ENCODE measurements around the gene CHRNB1.

The CHRNB1 gene

GRCh38 chr17:7425316-7425715 lies 19.5 kb upstream of the CHRNB1 start, which contains the start of gene SPEM2 (continued):
- no peak for TF ChIP-seq ZNF18 (tag by site-specific recombination; IDR thresholded peaks at IDR 0.05)
- TF ChIP-seq ZNF704 (tag by site-specific recombination; IDR thresholded peaks at IDR 0.05) = no peak
- no peak for TF ChIP-seq MEIS1 (CRISPR knock-in tag; IDR thresholded peaks at IDR 0.05; ENCODE audit: borderline replicate concordance)
- TF ChIP-seq SP2 (tag by site-specific recombination; IDR thresholded peaks at IDR 0.05) = no peak
- no peak for TF ChIP-seq ZBTB17 (tag by site-specific recombination; IDR thresholded peaks at IDR 0.05)
- TF ChIP-seq BCL11A (tag by site-specific recombination; IDR thresholded peaks at IDR 0.05; ENCODE audit: low read depth) = no peak
- no peak for TF ChIP-seq ZNF600 (tag by site-specific recombination; IDR thresholded peaks at IDR 0.05)
- no peak for TF ChIP-seq ZNF791 (tag by site-specific recombination; IDR thresholded peaks at IDR 0.05)
- TF ChIP-seq, protein P1, sequence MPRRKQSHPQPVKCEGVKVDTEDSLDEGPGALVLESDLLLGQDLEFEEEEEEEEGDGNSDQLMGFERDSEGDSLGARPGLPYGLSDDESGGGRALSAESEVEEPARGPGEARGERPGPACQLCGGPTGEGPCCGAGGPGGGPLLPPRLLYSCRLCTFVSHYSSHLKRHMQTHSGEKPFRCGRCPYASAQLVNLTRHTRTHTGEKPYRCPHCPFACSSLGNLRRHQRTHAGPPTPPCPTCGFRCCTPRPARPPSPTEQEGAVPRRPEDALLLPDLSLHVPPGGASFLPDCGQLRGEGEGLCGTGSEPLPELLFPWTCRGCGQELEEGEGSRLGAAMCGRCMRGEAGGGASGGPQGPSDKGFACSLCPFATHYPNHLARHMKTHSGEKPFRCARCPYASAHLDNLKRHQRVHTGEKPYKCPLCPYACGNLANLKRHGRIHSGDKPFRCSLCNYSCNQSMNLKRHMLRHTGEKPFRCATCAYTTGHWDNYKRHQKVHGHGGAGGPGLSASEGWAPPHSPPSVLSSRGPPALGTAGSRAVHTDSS (tag by site-specific recombination; IDR thresholded peaks at IDR 0.05) = no peak

DNA sequence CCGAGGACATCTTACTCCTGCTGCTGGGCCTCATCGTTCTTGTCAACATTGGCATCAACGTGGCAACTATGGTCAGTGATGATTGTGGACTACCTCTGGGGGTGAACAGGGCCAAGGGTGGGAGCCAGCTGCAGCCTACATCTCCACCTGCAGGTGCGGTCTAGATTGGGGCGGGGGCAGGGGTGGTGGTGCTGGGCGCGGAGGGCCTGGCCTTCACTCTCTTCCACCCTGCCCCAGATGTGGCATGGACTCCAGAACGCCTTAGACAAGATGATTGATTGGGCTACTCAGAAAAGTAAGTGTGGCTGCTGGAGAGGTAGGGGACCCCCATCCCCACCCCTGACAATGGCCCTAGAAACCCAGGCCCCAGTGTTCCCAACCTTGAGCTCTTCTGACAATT lies 19.1 kb upstream of the CHRNB1 start:
- Histone ChIP-seq H3K4me3 (ENCODE audit: low read depth, low read length) (no peak overlapping the region), H3K4me1 (ENCODE audit: control insufficient read depth, insufficient read depth, low read length) (no peaks in the 10 kb centered on the region), H3K9me3 (ENCODE audit: control insufficient read depth, insufficient read depth, low read depth, low read length) (no peaks in the 10 kb centered on the region), H3K36me3 (ENCODE audit: control insufficient read depth in 2 of 2, insufficient read depth in 1 of 2, low read length in 2 of 2) (no peaks in the 10 kb centered on the region), H3K27ac (ENCODE audit: extremely low read depth, low read depth, low read length) (no peak overlapping the region)
- ChIA-PET CTCF (interaction anchor here (0.6 to 1.6 kb wide), 4 partner anchors 12 to 248 kb away, joined by 3 to 9 read pairs (median 5); no protein-coding TSS in a partner anchor), POLR2A (interaction anchor here (2.1 kb wide), 1 partner anchor 22 kb away, joined by 9 read pairs; the partner anchor contains the start of gene TMEM256)
- TF ChIP-seq ZNF133 (tag by site-specific recombination; IDR thresholded peaks at IDR 0.05) = no peak
- no peak for TF ChIP-seq ZBTB8A (tag by site-specific recombination; IDR thresholded peaks at IDR 0.05)
- TF ChIP-seq KLF10 (tag by site-specific recombination; IDR thresholded peaks at IDR 0.05) = no peak
- TF ChIP-seq, protein P2, sequence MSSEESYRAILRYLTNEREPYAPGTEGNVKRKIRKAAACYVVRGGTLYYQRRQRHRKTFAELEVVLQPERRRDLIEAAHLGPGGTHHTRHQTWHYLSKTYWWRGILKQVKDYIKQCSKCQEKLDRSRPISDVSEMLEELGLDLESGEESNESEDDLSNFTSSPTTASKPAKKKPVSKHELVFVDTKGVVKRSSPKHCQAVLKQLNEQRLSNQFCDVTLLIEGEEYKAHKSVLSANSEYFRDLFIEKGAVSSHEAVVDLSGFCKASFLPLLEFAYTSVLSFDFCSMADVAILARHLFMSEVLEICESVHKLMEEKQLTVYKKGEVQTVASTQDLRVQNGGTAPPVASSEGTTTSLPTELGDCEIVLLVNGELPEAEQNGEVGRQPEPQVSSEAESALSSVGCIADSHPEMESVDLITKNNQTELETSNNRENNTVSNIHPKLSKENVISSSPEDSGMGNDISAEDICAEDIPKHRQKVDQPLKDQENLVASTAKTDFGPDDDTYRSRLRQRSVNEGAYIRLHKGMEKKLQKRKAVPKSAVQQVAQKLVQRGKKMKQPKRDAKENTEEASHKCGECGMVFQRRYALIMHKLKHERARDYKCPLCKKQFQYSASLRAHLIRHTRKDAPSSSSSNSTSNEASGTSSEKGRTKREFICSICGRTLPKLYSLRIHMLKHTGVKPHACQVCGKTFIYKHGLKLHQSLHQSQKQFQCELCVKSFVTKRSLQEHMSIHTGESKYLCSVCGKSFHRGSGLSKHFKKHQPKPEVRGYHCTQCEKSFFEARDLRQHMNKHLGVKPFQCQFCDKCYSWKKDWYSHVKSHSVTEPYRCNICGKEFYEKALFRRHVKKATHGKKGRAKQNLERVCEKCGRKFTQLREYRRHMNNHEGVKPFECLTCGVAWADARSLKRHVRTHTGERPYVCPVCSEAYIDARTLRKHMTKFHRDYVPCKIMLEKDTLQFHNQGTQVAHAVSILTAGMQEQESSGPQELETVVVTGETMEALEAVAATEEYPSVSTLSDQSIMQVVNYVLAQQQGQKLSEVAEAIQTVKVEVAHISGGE (tag by site-specific recombination; conservative IDR thresholded peaks at IDR 0.05; ENCODE audit: low read depth) = no peak
- no peak for TF ChIP-seq ZNF837 (tag by site-specific recombination; IDR thresholded peaks at IDR 0.05)
- TF ChIP-seq RBAK (tag by site-specific recombination; IDR thresholded peaks at IDR 0.05) = no peak
- no peak for TF ChIP-seq ZBTB17 (tag by site-specific recombination; IDR thresholded peaks at IDR 0.05)
- no peak for TF ChIP-seq OVOL3 (tag by site-specific recombination; IDR thresholded peaks at IDR 0.05)
- TF ChIP-seq ZNF645 (tag by site-specific recombination; IDR thresholded peaks at IDR 0.05) = no peak
- no peak for TF ChIP-seq ZNF670 (tag by site-specific recombination; IDR thresholded peaks at IDR 0.05; ENCODE audit: low read depth)
